Gastroesophageal sphincter (tissue), 4 donors: ENCODE data around the gene CCNI2. TPM values are rescaled to one million over a fixed set of nuclear protein-coding genes. Genes with fewer than 3 reads are reported as not detected.
A peak's percentile ranks its signal among the peaks of the same experiment; 100 is the strongest.

Experiments used
- ATAC-seq: fragments of 150-250 bp; one replicate; pipeline ENCODE4 v1.9.1; 2016; ENCODE audit warnings: mild to moderate bottlenecking, moderate library complexity
- H3K27ac ChIP-seq, 4 donors: fragments of 200-600 bp; sonication (generic) in 3 of 4; 1 replicate in 3 of 4; 2 replicates in 1 of 4; pipeline ENCODE4 v1.5.1; 2016 to 2019
- H3K27me3 ChIP-seq: fragments of 200-600 bp; sonication (generic); one replicate; pipeline ENCODE4 v1.5.1; 2019
- H3K36me3 ChIP-seq, 2 donors: fragments of 200-600 bp; sonication (generic); one replicate each; pipeline ENCODE4 v1.5.1; 2019; ENCODE audit warnings: control low read depth in 1 of 2
- H3K4me1 ChIP-seq, 3 donors: fragments of 200-600 bp; sonication (generic); 1 replicate in 2 of 3; 2 replicates in 1 of 3; pipeline ENCODE4 v1.5.1; 2016 to 2019; ENCODE audit warnings: control low read depth in 2 of 3
- H3K4me3 ChIP-seq, 2 donors: fragments of 200-600 bp; sonication (generic); one replicate each; pipeline ENCODE4 v1.5.1; 2019; ENCODE audit warnings: mild to moderate bottlenecking in 1 of 2, moderate library complexity in 1 of 2
- H3K9me3 ChIP-seq, 3 donors: fragments of 200-600 bp; sonication (generic); one replicate each; pipeline ENCODE4 v1.5.1; 2017 to 2019; ENCODE audit warnings: control low read depth in 2 of 3
- CTCF ChIP-seq, 4 experiments: fragments of 200-600 bp in 2 of 4; fragments of 450-650 bp in 2 of 4; sonication (generic) in 1 of 4; IDR thresholded peaks; one replicate each; pipeline ENCODE4 v1.5.1; 2017 to 2019; ENCODE audit warnings: antibody characterized with exemption in 4 of 4, mild to moderate bottlenecking in 2 of 4, moderate library complexity in 2 of 4
- EP300 ChIP-seq: sonication (generic); formaldehyde crosslinking; IDR thresholded peaks from one replicate; pipeline ENCODE4 v1.6.1; 2017; ENCODE audit warnings: antibody characterized with exemption, mild to moderate bottlenecking
- POLR2A ChIP-seq, 2 donors: fragments of 450-650 bp; IDR thresholded peaks; one replicate each; pipeline ENCODE4 v1.6.1; 2017; ENCODE audit warnings: antibody characterized with exemption in 2 of 2, mild to moderate bottlenecking in 2 of 2, moderate library complexity in 1 of 2
- POLR2AphosphoS5 ChIP-seq: sonication (generic); formaldehyde crosslinking; IDR thresholded peaks from one replicate; pipeline ENCODE4 v1.6.1; 2017; ENCODE audit warnings: antibody characterized with exemption
- WGBS, 2 donors: methylation state at CpG; one replicate each; pipeline ENCODE4 v1.1.5; 2018; ENCODE audit warnings: low coverage in 1 of 2; 5-methylcytosine and 5-hydroxymethylcytosine counted together
- total RNA-seq, 4 donors: library from RNA; depleted of rRNA; stranded (reverse); fragments of >200 nt; gene quantifications; one replicate each; pipeline ENCODE4 v1.1.0, GENCODE V29; 2016

CCNI2 gene
- total RNA-seq, 4 donors from 2014 or later: not detected

GRCh38 chr5:132774896-132775295 is 27.7 kb downstream of the CCNI2 start:
- Histone ChIP-seq H3K4me3 (no peak overlapping the region), H3K36me3 (no peaks in the 10 kb centered on the region), H3K27me3 (no peaks in the 10 kb centered on the region), H3K9me3 (no peaks in the 10 kb centered on the region), H3K4me1 (peaks cover 0 to 83% (median 38%) of the 10 kb centered on the region in 3 donors), H3K27ac (peak overlapping the region in 3 of 4 donors; percentile 86 to 88 (median 87))
- WGBS, 2 donors: 67% methylated on average over 1 of the region's 5 CpGs; no CpG with 5 or more reads in 1 of the 2 donors
- TF ChIP-seq POLR2AphosphoS5 (no peak), POLR2A (IDR thresholded peaks at IDR 0.05) (no peak), EP300 (no peak), CTCF (IDR thresholded peaks at IDR 0.05) (no peak)
- no peak for ATAC-seq

- no peak for ATAC-seq
- 22 to 26% methylated on average over 4 to 7 of the region's 7 CpGs for WGBS, 2 donors
- TF ChIP-seq CTCF (IDR thresholded peaks at IDR 0.05) (no peak), POLR2AphosphoS5 (no peak), POLR2A (IDR thresholded peaks at IDR 0.05) (no peak), EP300 (no peak)
- Histone ChIP-seq H3K4me1 (peaks cover 0 to 78% (median 34%) of the 10 kb centered on the region in 3 donors), H3K27ac (peak overlapping the region in 3 of 4 donors; percentile 86 to 88 (median 87)), H3K36me3 (no peaks in the 10 kb centered on the region), H3K4me3 (peak overlapping the region in 1 of 2 donors; percentile 92), H3K27me3 (no peaks in the 10 kb centered on the region), H3K9me3 (no peaks in the 10 kb centered on the region)
These were observed 28.3 kb downstream of the CCNI2 start for GRCh38 chr5:132775476-132775961.

- H3K4me1 ChIP-seq: peaks cover 0 to 70% (median 26%) of the 10 kb centered on the region in 3 donors
- no peaks in the 10 kb centered on the region for H3K36me3 ChIP-seq
- ATAC-seq: peak; percentile 1
- peak overlapping the region in 3 of 4 donors; percentile 86 to 88 (median 87) for H3K27ac ChIP-seq
- peak overlapping the region; percentile 69 to 92 for H3K4me3 ChIP-seq
- no peaks in the 10 kb centered on the region for H3K9me3 ChIP-seq
- 0 to 4% methylated on average over 1 to 7 of the region's 39 CpGs for WGBS, 2 donors
- TF ChIP-seq POLR2AphosphoS5 (no peak), POLR2A (IDR thresholded peaks at IDR 0.05) (no peak), CTCF (IDR thresholded peaks at IDR 0.05) (no peak), EP300 (no peak)
- H3K27me3 ChIP-seq: no peaks in the 10 kb centered on the region
These were observed 29.1 kb downstream of the CCNI2 start for GRCh38 chr5:132776131-132776937.

- H3K4me3 ChIP-seq: peak overlapping the region; percentile 69 to 92
- H3K36me3 ChIP-seq: no peaks in the 10 kb centered on the region
- H3K9me3 ChIP-seq: no peaks in the 10 kb centered on the region
- WGBS, 2 donors: no CpG with 5 or more reads among the region's 40 CpGs
- peaks cover 0 to 64% (median 21%) of the 10 kb centered on the region in 3 donors for H3K4me1 ChIP-seq
- no peak for ATAC-seq
- TF ChIP-seq CTCF (IDR thresholded peaks at IDR 0.05): no peak
- no peak for TF ChIP-seq POLR2AphosphoS5
- TF ChIP-seq EP300: no peak
- no peak for TF ChIP-seq POLR2A (IDR thresholded peaks at IDR 0.05)
- H3K27ac ChIP-seq: peak overlapping the region in 3 of 4 donors; percentile 86 to 88 (median 87)
- no peaks in the 10 kb centered on the region for H3K27me3 ChIP-seq
These were observed 29.6 kb downstream of the CCNI2 start for GRCh38 chr5:132776938-132777208.
